ENCODE measurements around the gene ANKRD53.

ANKRD53 gene

DNA sequence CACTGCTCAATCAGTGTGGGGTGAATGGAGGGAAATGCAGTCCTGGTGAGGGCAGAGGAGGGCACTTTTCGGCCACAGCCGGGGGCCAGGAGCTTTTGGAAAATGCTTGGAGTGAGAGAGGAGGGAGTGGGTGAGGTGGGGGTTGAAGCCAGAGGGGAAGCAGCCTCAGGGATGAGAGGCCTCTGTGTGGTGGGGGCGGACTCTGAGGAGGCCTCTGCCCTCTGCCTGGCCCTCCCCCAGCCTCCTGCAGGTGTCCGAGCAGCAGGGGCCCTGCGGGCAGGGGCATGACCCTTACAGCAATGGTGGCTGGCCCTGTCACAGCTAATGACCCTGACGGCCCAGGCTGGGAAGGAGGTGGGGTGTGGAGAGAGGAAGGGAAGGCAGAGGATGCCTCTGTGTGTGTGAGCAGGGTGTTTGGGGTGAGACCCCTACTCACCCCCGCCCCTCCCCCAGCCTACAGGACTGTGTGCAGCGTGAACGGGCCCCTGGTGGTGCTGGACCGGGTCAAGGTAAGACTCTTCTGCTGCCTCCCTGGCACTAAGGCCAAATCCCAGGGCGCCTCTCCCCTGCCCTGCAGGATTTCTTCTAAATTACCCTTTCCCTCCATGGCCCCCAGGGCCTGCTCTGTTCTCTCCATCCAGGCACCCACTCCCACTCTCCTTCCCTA, 35.1 kb upstream of the ANKRD53 start:
- DNase-seq = no peak

DNA sequence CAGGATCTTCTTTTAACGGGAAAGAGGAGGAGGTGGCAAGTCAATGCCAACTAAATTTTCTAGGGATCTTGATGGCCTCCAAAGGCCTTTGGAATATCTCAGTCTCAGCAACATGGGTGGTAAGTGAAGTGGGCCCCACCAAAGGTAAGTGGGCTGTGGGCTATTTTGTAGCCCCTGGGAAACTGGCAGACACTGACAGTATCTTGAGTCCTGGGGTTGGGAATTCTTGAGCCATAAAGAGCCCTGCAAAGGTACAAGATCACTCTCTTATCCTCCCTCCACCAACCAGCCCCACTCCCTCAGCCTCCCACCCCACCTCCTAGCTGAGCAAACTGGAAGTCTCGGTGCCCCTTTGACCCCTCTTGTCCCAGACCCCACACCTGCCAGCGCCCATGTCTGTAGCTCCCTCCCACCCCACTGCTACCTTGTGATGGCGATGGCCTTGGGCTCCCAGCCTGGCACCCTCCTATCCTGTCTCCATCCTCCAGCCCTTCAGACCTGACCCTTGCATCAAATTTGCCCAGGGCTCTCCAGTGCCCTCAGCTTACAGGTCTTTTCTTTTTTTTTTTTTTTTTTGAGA, 34.2 kb upstream of the ANKRD53 start:
- DNase-seq = no peak

GRCh38 chr2:70946832-70947442, 31.5 kb upstream of the ANKRD53 start:
- DNase-seq = peak; percentile 39

DNA sequence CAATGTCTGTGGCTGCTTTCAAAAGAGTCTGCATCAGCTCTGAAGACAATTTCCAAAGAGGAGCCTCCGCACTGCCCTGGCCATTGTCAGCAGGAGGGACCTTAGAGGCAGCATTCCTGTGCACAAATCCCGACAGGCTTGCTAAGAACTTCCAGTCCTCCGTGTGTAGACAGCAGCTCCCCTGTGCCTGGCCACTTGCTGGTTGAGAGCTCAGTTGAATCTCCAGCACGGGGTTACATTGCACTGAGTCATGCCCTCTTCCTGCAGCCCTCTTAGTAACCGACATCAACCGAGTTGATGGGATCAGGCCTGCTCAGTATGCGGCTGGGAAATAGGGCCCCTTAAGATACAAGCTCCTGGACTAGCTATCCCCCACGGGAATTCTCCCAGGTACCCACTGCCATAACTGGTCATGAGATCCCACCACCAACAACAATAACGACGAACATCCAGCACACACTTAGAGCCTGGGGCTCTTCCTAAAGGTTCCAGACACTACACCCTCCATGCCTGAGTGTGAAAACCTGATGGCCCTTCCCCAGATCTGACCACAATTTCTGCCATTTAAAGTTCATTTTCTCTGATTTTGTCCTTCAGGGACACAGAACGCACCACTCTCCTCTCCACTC, 30.8 kb upstream of the ANKRD53 start:
- DNase-seq = no peak

- peak; percentile 72 for DNase-seq
These were observed 30.0 kb upstream of the ANKRD53 start for GRCh38 chr2:70948337-70949003.

GRCh38 chr2:70949086-70949485, 29.3 kb upstream of the ANKRD53 start:
- DNase-seq = no peak

DNA sequence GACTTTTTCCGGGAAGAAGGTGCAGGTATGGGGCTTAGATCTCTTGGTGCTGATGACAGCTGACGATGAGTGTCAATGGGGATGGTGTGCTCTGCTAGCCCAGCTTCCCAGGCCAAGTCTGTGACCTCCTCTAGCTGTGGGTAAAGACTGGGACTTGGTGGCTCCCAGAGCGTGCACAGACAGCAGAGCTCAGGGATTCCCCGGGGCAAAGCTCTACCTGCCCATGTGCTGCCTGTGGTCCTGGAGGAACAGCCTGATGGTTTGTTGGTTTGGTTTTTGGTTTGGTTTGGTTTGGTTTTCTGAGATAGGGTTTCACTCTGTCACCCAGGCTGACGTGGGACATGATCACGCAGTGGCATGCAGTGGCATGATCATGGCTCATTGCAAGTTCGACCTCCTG, 23.5 kb upstream of the ANKRD53 start:
- DNase-seq = no peak

DNA sequence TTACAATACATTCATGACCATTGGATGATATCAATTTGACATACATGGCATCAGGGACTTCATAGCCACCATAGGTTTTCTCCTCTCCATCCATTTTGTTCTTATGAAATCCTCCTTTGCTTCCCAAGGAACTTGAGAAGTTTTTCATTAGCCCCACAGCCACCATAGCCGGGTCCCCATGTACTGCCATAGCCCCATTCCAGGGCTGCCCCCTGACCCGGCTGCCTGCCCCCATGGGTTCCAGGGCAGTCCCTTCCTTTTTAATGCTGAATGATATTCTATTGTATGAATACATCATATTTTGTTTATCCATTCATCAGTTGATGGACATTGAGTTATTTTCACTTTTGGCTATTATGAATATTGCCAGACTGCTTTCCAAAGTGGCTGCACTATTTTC, 22.3 kb upstream of the ANKRD53 start:
- DNase-seq = no peak

- DNase-seq = no peak
These were observed 20.6 kb upstream of the ANKRD53 start for GRCh38 chr2:70957798-70958197.

DNA sequence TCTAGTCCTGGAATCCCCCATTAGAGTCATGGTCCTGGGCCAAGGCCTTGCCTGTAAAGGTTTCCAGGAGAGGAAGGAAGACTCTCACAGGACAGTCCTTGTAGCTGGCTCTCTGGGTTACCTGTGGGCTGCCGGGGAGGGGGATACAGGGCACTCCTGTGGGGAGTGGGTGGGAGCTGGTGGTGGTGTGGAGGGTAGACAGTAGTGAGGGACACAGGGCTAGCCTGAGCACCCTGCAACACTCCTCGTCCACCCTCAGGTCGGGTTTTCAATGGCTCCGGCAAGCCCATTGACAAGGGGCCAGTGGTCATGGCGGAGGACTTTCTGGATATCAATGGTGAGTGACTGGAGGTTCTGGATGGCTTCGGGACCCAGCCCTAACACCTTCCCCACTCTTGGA, 19.7 kb upstream of the ANKRD53 start:
- no peak for DNase-seq

GRCh38 chr2:70959271-70959761, 19.1 kb upstream of the ANKRD53 start:
- no peak for DNase-seq

DNA sequence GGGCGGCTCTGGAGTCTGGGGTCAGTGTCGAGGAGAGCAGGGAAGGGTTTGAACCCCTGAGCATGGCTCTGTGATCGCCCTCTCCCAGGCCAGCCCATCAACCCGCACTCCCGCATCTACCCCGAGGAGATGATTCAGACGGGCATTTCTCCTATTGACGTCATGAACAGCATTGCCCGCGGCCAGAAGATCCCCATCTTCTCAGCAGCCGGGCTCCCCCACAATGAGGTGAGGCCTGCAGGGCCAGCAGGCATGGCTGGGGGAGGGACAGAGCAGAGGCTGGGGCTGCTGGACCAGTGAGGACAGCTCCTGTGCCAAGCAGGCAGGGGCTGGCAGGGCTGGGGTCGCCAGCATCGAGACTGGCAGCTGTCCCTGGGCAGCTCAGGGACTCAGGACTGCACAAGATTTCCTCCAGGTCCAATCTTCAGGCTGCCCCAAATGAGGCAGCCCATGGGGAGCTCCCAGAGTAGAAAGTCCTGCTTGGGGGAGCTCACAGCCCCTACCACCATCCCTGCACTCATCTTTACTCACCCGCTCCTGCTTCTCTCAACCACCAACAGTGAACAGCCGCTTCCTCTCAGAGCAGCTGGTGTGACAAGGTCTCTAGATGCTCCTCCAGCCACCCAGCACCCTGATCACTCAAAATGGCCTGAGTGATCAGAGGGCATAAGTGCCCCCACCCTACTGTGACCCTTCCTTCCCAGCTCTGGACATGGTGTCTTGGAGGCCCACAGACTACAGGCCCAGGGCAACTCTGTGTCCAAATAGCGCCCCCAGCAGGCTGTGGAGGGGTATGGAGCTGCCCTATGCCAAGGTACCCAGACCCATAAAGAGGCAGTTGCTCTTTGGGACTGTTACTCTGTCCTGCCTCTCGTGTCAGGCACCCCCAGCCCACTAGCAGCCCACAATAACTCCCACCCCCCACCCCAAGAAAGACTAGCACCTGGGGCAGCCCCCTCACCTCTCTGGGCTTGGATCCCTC, 18.3 kb upstream of the ANKRD53 start:
- DNase-seq = no peak

DNA sequence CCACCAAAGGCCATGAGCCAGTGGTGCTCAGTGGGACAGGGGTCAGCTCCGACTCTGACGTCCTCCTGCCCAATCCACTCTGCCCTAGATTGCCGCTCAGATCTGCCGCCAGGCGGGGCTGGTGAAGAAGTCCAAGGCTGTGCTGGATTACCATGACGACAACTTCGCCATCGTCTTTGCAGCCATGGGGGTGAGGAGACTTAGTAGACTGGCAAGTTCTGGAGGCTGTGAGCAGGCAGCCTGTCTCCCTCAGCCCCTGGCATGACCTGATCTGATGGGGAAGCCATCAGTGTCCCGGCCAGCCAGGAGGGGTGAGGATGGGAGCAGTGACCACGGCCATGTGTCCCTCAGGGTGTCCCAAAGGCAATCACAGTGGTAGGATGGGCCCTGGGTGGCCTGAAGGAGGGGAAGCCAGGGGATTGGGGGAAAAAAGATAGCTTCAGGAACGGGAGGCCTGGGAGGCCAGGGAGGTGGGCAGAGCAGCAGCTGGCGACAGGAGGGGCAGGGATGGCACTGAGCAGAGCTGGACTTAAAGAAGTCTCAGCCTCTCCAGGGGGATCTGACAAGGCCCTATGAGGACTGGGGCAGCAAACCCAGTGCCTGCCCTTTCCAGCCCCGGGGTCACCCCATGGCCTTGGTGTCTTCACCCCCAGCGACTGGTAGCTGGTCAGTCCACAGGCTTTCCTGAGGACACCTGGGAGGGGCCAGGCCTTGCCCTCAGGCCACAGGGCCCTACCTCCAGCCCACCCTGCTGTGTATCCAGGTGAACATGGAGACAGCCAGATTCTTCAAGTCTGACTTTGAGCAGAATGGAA, 17.4 kb upstream of the ANKRD53 start:
- DNase-seq = no peak

DNA sequence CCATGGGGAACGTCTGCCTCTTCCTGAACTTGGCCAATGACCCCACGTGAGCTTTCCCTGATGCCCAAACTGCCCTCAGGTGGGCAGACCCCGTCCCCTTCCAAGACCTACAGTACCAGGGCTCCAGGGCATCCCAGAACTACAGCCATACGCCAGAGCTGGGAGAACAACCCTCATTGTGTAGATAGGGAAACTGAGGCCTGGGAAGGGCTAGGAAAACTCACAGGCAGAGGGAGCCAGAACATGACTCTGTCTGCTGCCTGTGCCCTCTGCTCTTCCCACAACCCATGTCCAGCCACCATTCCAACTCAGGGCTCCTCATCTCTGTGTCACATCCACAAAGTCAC, 16.8 kb upstream of the ANKRD53 start:
- DNase-seq = no peak

- no peak for DNase-seq
These were observed 16.1 kb upstream of the ANKRD53 start for GRCh38 chr2:70962211-70962884.

GRCh38 chr2:70962885-70963878, 15.2 kb upstream of the ANKRD53 start:
- DNase-seq = no peak

- no peak for DNase-seq
These were observed 14.3 kb upstream of the ANKRD53 start for GRCh38 chr2:70964133-70964532.

DNA sequence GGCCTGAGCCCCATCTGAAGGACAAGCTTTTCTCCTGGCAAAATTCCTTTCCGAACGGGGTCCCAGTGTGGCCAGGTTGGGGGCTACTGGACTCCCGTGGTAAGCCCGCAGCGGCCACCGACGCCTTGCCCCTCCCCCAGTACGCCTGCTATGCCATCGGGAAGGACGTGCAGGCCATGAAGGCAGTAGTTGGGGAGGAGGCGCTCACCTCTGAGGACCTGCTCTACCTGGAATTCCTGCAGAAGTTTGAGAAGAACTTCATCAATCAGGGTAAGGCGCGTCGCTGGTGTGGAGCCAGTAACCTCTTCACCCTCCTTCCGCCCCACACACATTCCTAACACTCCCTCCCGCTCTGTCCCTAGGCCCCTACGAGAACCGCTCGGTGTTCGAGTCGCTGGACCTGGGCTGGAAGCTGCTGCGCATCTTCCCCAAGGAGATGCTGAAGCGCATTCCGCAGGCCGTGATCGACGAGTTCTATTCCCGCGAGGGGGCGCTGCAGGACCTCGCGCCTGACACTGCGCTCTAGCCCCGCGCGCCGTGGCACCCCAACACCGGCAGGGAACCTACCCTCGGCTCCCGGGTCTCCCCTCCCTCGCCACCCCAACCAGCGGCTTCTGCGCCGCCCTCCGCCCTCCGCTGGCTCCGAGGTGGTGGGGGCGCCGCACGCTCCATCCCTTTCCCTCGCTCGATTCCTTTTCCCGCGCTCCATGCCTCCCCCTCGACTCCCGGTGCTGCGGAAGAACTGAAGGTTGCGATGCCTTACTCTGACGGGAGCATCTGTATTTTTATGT, 13.6 kb upstream of the ANKRD53 start:
- DNase-seq = peak; percentile 80

DNA sequence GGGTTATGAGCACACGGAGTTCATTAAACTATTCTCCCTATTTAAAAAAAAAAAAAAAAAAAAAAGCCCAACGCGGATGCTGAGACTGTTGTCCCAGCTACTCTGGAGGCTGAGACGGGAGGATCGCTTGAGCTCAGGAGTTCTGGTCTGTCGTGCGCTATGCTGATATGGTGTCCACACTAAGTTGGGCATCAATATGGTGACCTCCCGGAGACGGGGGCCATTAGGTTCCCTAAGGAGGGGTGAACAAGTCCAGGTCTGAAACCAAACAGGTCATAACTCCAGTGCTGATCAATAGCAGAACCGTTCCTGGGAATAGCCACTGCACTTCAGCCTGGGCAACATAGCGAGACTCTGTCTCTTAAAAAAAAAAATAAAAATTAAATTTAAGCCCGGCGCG, 12.9 kb upstream of the ANKRD53 start:
- no peak for DNase-seq

Data from stimulated activated CD4-positive, alpha-beta T cell treated with anti-CD3 and anti-CD28 coated beads, Interleukin-1b, Interleukin-23, amount 100 ng/mL, for 48 hours (primary cell).